Right kidney (tissue), 1 donor: ENCODE results near the gene TMCC3.
"Not testable (repeated sequence)": the region's sequence is repeated elsewhere in the genome, so short reads cannot be mapped to it uniquely, and the experiment has no call there.

Source experiments
- DNase-seq: peaks from one replicate; pipeline ENCODE4 v3.0.0-alpha.2; 2016

Gene TMCC3

GRCh38 chr12:94636462-94637085, 13.8 kb downstream of the TMCC3 start:
- no peak for DNase-seq

DNA sequence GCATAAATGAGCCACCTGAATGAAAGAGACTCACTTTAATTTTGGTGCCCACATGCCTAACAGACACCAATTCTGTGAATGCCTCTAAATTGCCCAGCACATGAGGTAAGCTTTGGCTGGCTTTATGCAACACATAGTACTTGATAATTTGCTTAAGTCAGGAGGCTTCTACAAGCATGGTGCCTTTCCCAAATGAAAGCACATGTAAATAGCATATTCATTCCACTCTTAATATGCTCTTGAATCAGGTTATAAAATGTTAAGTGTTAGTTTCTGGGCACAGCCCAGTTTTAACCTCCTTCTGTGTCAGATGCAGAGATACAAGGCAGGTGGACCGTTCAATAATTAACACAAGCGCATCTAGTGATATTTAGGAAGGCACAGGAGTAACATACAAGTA, 15.6 kb downstream of the TMCC3 start:
- no peak for DNase-seq

GRCh38 chr12:94633401-94633800, 17.0 kb downstream of the TMCC3 start:
- no peak for DNase-seq

GRCh38 chr12:94631058-94631457, 19.3 kb downstream of the TMCC3 start:
- no peak for DNase-seq

DNA sequence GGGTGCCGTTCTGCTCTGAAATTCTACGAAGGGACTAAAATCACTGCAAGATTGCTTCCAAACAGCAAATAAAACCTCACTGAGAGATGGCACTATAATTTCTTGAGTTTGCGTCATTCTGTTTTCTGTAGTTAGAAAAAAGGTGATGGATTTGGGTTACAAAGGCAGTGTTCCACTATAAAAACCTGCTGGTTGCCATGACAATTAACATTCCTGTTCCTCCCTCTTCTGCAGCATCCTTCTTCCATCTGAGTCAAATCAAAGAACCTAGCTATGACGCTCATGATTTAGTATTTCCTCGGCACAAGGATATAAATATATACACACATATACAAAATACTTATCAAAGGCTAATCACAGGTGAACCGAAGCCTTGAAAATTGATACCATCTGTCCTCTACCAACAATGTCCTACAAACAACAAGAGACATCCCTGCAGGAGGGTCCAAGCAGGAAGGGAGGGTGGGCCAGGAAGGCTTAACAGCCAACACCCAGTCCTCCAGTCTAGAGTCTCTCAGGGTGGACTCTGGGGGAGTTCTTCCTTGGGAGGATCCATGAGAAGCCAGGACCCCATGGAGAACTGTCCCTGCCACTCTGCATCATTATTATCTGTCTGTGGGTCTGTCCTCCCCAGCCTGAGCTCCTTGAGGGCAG, 21.4 kb downstream of the TMCC3 start:
- no peak for DNase-seq

- DNase-seq, result no peak
Observed at GRCh38 chr12:94628369-94628768, 22.0 kb downstream of the TMCC3 start.

DNA sequence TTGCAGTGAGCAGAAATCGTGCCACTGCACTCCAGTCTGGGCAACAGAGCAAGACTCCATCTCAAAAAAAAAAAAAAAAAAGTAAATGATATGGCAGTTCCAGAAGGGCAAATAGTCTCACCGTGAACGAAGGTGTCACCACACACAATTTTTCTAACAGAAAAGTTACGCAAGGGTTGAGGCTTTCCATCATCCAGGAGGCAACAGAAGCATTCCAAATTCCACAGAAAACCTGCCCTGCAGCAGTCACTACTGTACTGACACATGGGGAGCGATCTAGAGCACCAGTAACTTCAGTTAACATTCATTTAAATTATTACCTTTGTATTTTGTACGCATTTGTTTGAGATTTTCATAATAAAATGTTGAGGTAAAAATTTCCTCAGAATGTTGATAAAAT, 24.8 kb downstream of the TMCC3 start:
- DNase-seq, result no peak

DNA sequence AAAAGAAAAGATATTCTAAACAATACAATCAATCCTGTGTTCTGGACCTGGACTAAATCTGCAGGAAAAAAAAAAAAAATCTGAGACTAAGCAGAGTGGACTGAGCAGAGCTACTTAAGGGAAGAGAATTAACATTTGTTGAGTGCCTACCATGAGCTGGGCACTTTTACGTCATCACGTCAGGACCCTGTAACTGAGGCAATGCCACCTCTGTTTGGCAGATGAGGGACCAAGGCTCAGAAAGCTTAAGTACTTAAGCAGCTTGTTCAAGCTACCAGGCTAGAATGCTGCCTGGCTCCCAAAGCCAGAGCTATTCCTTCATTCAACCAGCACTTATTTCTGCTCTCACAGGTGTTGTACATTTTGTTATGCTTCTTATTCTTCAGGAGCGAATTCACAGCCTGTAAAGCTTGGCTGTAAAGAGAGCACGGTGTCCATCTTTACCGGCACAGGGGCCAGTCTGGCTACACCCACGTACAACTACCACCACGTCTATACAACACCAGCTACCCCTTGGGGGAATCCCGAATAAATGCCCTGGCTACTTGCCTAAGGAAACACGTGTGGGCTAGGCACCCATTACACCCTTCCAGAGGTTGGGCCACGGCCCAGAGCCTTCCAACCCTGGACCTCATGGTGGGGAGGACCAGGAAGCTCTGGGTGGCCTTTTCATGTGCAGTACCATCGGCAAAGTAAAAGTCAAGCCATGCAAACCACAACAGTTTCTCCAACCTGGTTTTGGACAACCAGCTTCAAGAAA, 27.0 kb downstream of the TMCC3 start:
- no peak for DNase-seq

GRCh38 chr12:94622475-94622874, 27.9 kb downstream of the TMCC3 start:
- DNase-seq, result no peak

DNA sequence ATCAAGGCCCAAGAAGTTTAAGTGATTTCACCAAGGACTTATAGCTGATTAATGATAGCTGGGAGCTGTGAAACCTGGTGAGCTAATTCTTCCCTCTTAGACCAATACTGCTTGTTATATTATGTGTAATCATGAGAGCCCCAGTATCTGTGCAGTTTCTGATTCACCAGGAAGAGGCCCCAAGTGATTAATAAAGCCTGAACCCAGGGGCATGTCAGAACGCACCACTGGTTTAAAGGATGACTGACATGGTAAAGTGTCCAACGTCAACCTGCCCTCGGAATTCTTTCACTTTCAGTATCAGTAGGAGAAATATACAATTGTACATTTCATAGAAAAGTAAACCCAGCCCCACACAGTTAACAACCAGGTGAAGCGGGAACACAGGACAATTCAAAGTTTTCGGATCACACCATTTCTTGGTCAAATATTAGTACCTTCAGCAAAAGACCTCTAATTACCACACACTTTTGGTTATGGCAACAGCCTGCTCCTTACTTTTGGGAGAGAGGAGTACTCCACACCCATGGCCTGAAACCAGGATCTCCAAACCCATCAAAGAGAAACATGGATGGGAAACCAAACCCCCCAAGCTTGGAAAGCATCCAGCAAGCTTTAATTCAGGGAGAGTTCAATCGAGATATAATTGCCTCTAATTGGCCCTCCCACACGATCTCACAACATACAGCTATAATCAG, 28.5 kb downstream of the TMCC3 start:
- no peak for DNase-seq

DNA sequence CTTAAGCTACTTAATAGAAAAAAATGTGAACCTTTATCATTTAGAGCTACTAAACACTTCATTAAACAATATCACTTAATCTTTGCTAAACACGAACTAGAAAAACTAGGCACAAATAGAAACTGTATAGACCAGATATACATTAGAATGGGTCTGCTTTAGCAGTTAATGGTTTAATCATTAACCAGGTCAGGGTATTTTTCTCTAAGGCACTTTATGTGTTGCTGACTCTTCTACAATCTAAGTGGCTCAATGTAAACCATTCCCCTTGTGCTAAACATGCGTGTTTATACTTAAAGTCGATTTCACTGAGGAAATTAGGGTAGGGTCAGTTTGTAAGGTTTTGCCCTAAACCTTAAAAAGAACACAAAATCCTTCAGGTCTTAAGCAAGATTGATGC, 29.7 kb downstream of the TMCC3 start:
- no peak for DNase-seq

- no peak for DNase-seq
Observed at GRCh38 chr12:94618995-94619695, 31.2 kb downstream of the TMCC3 start.

GRCh38 chr12:94617101-94617500, 33.3 kb downstream of the TMCC3 start:
- no peak for DNase-seq

GRCh38 chr12:94616203-94616729, 34.1 kb downstream of the TMCC3 start:
- no peak for DNase-seq

DNA sequence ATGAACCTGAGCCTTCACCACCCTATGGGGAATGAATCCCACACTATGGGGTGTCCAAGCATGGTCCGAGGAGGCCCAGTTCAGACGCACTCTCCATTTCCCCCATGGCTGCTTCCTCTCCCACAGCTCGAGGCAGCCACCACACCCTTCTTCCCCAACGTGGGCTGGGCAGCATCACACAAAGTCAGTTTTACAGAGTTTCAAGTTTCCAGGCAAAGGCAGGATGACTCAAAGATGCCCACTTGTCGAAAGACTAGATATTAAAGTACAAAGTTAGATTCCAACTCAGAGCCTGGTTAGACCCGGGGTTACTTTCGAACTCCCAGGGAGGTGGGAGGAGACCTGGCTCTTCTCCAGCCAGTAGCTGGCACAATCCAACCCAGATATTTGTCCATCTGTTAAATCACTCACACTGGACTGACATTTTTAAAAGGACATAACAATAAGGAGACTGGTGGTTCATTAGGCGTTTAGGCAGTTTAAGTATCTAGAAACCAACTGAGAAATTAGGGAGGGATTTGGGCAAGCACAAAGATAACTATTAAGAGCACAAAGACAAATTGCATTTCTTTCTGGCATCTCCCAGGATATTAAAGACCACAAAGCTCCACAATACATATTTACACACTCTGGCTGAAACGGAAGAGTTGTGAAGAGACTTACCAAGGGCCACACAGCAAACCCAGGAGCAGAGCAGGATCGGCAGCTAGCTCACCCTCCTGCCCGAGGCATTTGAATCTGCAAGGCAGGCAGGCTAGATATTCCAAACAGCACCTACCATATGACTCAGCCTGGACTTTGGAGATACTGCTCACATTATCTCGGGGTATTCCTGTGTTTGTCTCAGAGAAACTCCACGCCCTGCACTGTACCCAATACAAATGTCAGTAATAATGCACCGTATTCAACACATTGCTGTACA, 34.8 kb downstream of the TMCC3 start:
- no peak for DNase-seq

- DNase-seq, result peak; percentile 61
Observed at GRCh38 chr12:94614288-94614721, 36.1 kb downstream of the TMCC3 start.

GRCh38 chr12:94609917-94610443, 40.4 kb downstream of the TMCC3 start:
- DNase-seq, result no peak

DNA sequence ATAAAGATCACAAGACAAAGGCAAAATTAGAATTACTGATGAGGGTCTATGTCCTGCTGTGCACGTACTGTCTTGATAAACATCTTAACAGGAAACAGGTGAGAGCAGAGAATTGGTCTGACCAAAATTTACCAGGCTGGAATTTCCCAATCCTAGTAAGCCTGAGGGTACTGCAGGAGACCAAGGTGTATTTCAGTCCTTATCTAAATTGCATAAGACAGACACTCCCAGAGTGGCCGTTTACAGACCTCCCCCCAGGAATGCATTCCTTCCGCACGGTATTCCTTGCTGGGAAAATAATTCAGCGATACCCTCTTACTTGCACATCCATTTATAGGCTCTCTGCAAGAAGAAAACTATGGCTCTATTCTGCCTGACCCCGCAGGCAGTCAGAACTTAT, 43.5 kb downstream of the TMCC3 start:
- DNase-seq, result not testable (repeated sequence)

- no peak for DNase-seq
Observed at GRCh38 chr12:94604366-94604698, 46.0 kb downstream of the TMCC3 start.

GRCh38 chr12:94603434-94604365, 46.7 kb downstream of the TMCC3 start:
- no peak for DNase-seq
